ENCODE data around the gene PRLHR. TPM values are rescaled to one million over a fixed set of nuclear protein-coding genes. Genes with fewer than 3 reads are reported as not detected.

Gene PRLHR
- polyA plus RNA-seq, 1 of the 3 experiments (the other 2 are of a cell fraction), result not detected

DNA sequence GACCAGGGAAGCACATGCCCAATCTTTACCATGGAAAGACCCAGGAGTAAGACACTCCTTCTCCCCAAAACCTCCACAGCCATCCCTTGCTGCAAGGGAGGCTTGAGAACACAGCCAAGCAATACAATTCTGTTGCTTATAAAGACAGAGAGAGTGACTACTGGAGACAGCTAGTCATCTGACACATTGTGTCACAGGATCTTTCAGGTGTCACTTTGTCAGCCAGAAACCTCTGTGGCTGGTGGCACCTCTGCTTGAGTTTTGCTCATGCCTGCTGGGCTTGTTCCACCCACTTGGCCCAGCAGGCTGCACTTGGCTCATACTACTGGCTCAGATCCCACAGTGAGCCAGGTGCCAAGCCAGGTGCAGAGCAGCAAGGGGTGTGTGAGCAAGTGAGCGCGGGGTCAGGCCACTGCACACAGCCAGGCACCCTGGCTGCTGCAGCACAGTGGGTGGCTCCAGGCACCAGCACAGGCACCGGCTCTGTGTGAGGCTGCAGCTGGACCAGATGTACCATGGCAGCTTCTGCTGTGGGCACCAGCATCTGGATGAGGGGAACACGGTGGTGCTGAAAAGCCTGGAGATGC, 12.4 kb upstream of the PRLHR start:
- CTCF ChIA-PET, result interaction anchor here (1.3 to 1.6 kb wide), 4 partner anchors 12 to 59 kb away, joined by 3 to 6 read pairs (median 5); partner anchors contain the start of gene PRLHR
- no CpG with 5 or more reads among the region's 4 CpGs for WGBS (ENCODE audit: low lambda C conversion rate)
- POLR2A ChIA-PET, result no interaction called here

More for the DNA sequence above, 12.4 kb upstream of the PRLHR start:
- no peak overlapping the region for H2AFZ ChIP-seq (ENCODE audit: low read depth)
- no peaks in the 10 kb centered on the region for H3K79me2 ChIP-seq (ENCODE audit: insufficient read depth)
- H3K4me3 ChIP-seq (ENCODE audit: low read depth in 2 of 2, low read length in 1 of 2), result no peak overlapping the region
- TF ChIP-seq SIN3A (IDR thresholded peaks at IDR 0.05; ENCODE audit: borderline replicate concordance, low read depth, low read length), result no peak
- no peak for TF ChIP-seq TAF1 (IDR thresholded peaks at IDR 0.05; ENCODE audit: borderline replicate concordance, low read depth, low read length)
- no peak for TF ChIP-seq RCOR1 (IDR thresholded peaks at IDR 0.05; ENCODE audit: low read length)
- no peak for TF ChIP-seq GABPA (IDR thresholded peaks at IDR 0.05; ENCODE audit: low read depth)
- no peak for TF ChIP-seq CHD2 (IDR thresholded peaks at IDR 0.05; ENCODE audit: low read length, partially characterized antibody)
- TF ChIP-seq YY1 (IDR thresholded peaks at IDR 0.05; ENCODE audit: low read depth), result no peak
- TF ChIP-seq, protein P1, sequence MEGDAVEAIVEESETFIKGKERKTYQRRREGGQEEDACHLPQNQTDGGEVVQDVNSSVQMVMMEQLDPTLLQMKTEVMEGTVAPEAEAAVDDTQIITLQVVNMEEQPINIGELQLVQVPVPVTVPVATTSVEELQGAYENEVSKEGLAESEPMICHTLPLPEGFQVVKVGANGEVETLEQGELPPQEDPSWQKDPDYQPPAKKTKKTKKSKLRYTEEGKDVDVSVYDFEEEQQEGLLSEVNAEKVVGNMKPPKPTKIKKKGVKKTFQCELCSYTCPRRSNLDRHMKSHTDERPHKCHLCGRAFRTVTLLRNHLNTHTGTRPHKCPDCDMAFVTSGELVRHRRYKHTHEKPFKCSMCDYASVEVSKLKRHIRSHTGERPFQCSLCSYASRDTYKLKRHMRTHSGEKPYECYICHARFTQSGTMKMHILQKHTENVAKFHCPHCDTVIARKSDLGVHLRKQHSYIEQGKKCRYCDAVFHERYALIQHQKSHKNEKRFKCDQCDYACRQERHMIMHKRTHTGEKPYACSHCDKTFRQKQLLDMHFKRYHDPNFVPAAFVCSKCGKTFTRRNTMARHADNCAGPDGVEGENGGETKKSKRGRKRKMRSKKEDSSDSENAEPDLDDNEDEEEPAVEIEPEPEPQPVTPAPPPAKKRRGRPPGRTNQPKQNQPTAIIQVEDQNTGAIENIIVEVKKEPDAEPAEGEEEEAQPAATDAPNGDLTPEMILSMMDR (IDR thresholded peaks at IDR 0.05), result no peak
- TF ChIP-seq, protein P2, sequence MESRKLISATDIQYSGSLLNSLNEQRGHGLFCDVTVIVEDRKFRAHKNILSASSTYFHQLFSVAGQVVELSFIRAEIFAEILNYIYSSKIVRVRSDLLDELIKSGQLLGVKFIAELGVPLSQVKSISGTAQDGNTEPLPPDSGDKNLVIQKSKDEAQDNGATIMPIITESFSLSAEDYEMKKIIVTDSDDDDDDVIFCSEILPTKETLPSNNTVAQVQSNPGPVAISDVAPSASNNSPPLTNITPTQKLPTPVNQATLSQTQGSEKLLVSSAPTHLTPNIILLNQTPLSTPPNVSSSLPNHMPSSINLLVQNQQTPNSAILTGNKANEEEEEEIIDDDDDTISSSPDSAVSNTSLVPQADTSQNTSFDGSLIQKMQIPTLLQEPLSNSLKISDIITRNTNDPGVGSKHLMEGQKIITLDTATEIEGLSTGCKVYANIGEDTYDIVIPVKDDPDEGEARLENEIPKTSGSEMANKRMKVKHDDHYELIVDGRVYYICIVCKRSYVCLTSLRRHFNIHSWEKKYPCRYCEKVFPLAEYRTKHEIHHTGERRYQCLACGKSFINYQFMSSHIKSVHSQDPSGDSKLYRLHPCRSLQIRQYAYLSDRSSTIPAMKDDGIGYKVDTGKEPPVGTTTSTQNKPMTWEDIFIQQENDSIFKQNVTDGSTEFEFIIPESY (IDR thresholded peaks at IDR 0.05; ENCODE audit: borderline replicate concordance, low read depth), result no peak
- TF ChIP-seq EP300 (IDR thresholded peaks at IDR 0.05; ENCODE audit: borderline replicate concordance in 1 of 2, low read depth in 1 of 2, low read length in 1 of 2), result no peak
- TF ChIP-seq RXRA (IDR thresholded peaks at IDR 0.05; ENCODE audit: borderline replicate concordance, low read depth), result no peak
- no peak for TF ChIP-seq GATA2 (CRISPR knock-in tag; IDR thresholded peaks at IDR 0.05)
- no peak for TF ChIP-seq FOSL2 (IDR thresholded peaks at IDR 0.05; ENCODE audit: borderline replicate concordance, low read depth)
- TF ChIP-seq, protein P3, sequence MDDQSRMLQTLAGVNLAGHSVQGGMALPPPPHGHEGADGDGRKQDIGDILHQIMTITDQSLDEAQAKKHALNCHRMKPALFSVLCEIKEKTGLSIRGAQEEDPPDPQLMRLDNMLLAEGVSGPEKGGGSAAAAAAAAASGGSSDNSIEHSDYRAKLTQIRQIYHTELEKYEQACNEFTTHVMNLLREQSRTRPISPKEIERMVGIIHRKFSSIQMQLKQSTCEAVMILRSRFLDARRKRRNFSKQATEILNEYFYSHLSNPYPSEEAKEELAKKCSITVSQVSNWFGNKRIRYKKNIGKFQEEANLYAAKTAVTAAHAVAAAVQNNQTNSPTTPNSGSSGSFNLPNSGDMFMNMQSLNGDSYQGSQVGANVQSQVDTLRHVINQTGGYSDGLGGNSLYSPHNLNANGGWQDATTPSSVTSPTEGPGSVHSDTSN (IDR thresholded peaks at IDR 0.05), result no peak
- TF ChIP-seq RFX5 (IDR thresholded peaks at IDR 0.05; ENCODE audit: low read length), result no peak
- TF ChIP-seq, protein P4, sequence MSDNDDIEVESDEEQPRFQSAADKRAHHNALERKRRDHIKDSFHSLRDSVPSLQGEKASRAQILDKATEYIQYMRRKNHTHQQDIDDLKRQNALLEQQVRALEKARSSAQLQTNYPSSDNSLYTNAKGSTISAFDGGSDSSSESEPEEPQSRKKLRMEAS (IDR thresholded peaks at IDR 0.05; ENCODE audit: low read depth), result no peak
- no peak overlapping the region for H3K27ac ChIP-seq (ENCODE audit: low read depth in 2 of 2, low read length in 1 of 2)
- no peaks in the 10 kb centered on the region for H3K9me3 ChIP-seq
- DNase-seq, result no peak
- peaks cover 0 to 20% of the 10 kb centered on the region in 2 experiments; a peak in 2 of 4 replicates for H3K4me1 ChIP-seq (ENCODE audit: control insufficient read depth in 1 of 2, insufficient read depth in 2 of 2, low read depth in 1 of 2, low read length in 1 of 2)
- no peak overlapping the region for H3K9ac ChIP-seq
- H3K9me2 ChIP-seq, result no peaks in the 10 kb centered on the region
- no peaks in the 10 kb centered on the region for H3F3A ChIP-seq (replicated peaks; ENCODE audit: insufficient read depth)
- no peaks in the 10 kb centered on the region for H3K36me3 ChIP-seq (replicated peaks in 1 of 2; ENCODE audit: control insufficient read depth in 1 of 2, insufficient read depth in 2 of 2, low read length in 1 of 2)
- no peaks in the 10 kb centered on the region for H4K20me1 ChIP-seq (ENCODE audit: insufficient read depth)
- peaks cover 10% of the 10 kb centered on the region; the same call in 1 of the 2 replicates for H3K27me3 ChIP-seq (ENCODE audit: insufficient read depth)
- H3K4me2 ChIP-seq, result no peak overlapping the region
